Fibroblast of pulmonary artery (primary cell): Measurements from ENCODE around the gene CAMTA1.

Source experiments
- DNase-seq: peaks from one replicate; pipeline ENCODE4 v3.0.0-alpha.2; 2010; ENCODE audit warnings: low read depth
- H3K4me3 ChIP-seq: replicated peaks from 2 replicates; pipeline ENCODE4 v1.5.1; 2011; ENCODE audit warnings: low read depth, mild to moderate bottlenecking, control low read depth, low read length, moderate library complexity
- CTCF ChIP-seq: IDR thresholded peaks from 2 replicates; pipeline ENCODE4 v1.5.1; 2011; ENCODE audit warnings: mild to moderate bottlenecking, control low read depth, low read length, inconsistent platforms; ENCODE audit errors: missing control alignments

The CAMTA1 gene

GRCh38 chr1:7389201-7389905 lies 604.1 kb downstream of the CAMTA1 start:
- TF ChIP-seq CTCF = no peak
- no peak for DNase-seq
- H3K4me3 ChIP-seq = no peak overlapping the region

- H3K4me3 ChIP-seq = no peak overlapping the region
- no peak for DNase-seq
- TF ChIP-seq CTCF = no peak
These were observed 604.8 kb downstream of the CAMTA1 start for GRCh38 chr1:7389906-7390603.

- TF ChIP-seq CTCF = no peak
- no peak for DNase-seq
- H3K4me3 ChIP-seq = no peak overlapping the region
These were observed 605.3 kb downstream of the CAMTA1 start for GRCh38 chr1:7390604-7391000.

- no peak for TF ChIP-seq CTCF
- no peak for DNase-seq
- no peak overlapping the region for H3K4me3 ChIP-seq
These were observed 607.9 kb downstream of the CAMTA1 start for GRCh38 chr1:7393136-7393535.

GRCh38 chr1:7395251-7395650 lies 610.0 kb downstream of the CAMTA1 start:
- no peak overlapping the region for H3K4me3 ChIP-seq
- no peak for TF ChIP-seq CTCF
- no peak for DNase-seq

- TF ChIP-seq CTCF = no peak
- no peak for DNase-seq
- no peak overlapping the region for H3K4me3 ChIP-seq
These were observed 613.7 kb downstream of the CAMTA1 start for GRCh38 chr1:7398982-7399381.
